Dermis blood vessel endothelial cell (primary cell): Measurements from ENCODE around the gene ZBTB40. TPM values are rescaled to one million over a fixed set of nuclear protein-coding genes. Genes with fewer than 3 reads are reported as not detected.

ENCODE experiments used
- DNase-seq: peaks from one replicate; pipeline ENCODE4 v3.0.0; 2010
- total RNA-seq: library from RNA; depleted of rRNA; stranded (reverse); fragments of >200 nt; gene quantifications from 2 replicates; pipeline ENCODE4 v1.2.3, GENCODE V29; 2014

Gene ZBTB40
- total RNA-seq, 1 donor from 2014 or later: 13.6 TPM

GRCh38 chr1:22472596-22472995, 20.9 kb downstream of the ZBTB40 start:
- DNase-seq: no peak

GRCh38 chr1:22473952-22474351, 22.3 kb downstream of the ZBTB40 start:
- no peak for DNase-seq

- DNase-seq: no peak
Observed at GRCh38 chr1:22476566-22476965, 24.9 kb downstream of the ZBTB40 start.

DNA sequence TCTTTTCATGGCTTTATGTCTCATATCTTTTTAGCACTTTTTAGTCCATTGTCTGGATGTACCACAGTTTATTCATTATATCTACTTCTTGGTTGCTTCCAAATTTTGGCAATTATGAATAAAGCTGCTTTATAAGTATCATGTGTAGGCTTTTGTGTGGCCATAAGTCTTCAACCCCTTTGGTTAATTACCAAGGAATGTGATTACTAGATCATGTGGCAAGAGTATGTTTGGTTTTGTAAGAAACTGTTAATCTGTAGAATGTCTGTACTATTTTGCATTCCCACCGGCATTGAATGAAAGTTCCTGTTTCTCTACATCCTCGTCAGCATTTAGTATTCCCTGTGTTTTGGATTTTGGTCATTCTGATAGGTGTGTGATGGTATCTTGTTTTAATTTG, 31.5 kb downstream of the ZBTB40 start:
- no peak for DNase-seq

DNA sequence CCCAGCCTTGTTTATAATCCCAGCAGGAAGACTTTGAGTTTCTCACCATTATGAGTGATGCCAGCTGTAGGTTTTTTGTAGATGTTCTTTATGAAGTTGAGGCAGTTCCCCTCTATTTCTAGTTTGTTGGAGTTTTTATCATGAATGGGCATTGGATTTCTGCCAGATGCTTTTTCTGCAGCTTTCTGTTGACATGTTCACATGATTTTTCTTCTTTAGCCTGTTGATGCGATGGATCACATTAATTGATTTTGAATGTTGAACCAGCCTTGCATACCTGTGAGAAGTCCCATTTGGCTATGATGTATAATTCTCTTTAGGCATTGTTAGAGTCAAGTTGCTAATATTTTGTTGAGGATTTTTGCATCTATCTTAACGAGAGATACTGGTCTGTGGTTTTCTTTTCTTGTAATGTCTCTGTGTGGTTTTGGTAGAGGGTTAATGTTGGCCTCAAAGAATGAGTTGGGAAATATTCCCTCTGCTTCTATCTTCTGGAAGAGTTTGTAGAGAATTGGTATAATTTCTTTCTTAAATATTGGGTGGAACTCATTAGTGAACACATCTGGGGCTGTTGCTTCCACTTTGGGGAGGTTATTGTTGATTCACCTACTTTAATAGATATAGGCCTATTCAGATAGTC, 33.2 kb downstream of the ZBTB40 start:
- no peak for DNase-seq

- DNase-seq: no peak
Observed at GRCh38 chr1:22485431-22485830, 33.8 kb downstream of the ZBTB40 start.

DNA sequence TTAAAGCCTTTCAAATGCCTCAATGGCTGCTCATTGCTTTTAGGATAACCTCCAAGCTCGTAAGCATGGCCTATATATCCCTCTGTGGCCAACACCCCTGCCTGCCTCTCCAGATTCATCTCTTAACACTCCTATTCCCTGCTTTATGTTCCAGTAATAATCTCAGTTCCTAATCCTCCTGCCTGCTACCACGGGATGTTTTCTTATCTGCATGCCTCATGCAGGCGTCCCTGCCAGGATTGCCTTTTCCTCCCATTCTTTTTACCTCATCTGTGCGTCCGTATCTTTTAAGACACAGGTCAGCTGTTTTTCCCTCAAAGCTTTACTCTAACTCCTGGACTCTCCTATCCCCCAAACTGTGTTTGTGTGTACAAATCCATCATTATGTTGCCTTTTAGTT, 36.1 kb downstream of the ZBTB40 start:
- DNase-seq: peak; percentile 74

DNA sequence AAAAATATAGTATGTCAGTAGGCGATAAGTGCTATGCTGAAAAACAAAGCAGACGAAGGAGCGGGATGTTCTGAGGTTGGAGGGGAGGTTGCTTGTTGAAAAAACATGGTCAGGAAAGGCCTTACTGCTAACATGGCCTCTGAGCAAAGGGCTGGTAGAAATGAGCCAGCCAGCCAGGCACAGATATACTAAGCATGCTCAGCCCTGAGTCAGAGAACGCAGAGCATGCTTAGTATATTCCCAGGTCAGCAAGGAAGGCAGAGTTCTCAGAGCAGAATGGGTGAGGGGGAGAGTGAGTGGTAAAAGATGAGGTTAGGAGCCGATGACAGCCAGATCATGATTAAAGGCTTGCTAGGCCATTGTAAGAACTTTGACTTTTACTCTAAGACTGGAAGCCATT, 36.7 kb downstream of the ZBTB40 start:
- DNase-seq: peak; percentile 30

DNA sequence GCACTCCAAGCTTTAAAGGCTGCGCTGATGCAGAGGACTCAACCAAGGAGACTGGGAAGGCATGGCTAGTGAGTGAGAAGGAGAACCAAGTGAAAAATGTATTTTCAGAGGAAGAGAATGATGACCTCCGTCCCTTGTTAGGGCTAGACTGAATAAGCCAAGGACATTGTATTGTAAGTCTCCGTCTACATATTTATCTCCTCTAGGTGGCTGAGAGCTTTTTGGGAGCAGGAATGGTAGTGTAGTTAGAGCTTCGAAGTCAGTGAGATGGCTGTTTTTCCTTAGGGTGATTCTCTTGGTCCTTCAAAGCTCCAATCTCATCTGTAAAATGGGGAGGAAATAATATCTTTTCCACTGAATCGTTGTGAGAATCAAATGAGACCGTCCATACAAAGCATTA, 37.6 kb downstream of the ZBTB40 start:
- DNase-seq: no peak

DNA sequence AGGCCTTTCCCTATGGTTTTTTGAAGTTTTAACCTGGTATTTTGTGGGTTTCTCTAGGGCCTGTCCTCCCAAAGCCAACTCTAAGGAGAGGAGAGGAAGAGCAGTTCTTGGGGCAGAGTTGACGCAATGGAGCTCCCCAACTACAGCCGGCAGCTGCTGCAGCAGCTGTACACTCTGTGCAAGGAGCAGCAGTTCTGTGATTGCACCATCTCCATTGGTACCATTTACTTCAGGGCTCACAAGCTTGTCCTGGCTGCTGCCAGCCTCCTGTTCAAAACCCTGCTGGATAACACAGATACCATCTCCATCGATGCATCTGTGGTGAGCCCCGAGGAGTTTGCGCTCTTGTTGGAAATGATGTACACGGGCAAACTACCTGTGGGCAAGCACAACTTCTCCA, 38.2 kb downstream of the ZBTB40 start:
- no peak for DNase-seq

- no peak for DNase-seq
Observed at GRCh38 chr1:22490309-22490708, 38.7 kb downstream of the ZBTB40 start.

GRCh38 chr1:22491995-22492715, 40.5 kb downstream of the ZBTB40 start:
- DNase-seq: no peak

GRCh38 chr1:22494144-22494543, 42.5 kb downstream of the ZBTB40 start:
- no peak for DNase-seq

- no peak for DNase-seq
Observed at GRCh38 chr1:22494943-22495579, 43.4 kb downstream of the ZBTB40 start.

DNA sequence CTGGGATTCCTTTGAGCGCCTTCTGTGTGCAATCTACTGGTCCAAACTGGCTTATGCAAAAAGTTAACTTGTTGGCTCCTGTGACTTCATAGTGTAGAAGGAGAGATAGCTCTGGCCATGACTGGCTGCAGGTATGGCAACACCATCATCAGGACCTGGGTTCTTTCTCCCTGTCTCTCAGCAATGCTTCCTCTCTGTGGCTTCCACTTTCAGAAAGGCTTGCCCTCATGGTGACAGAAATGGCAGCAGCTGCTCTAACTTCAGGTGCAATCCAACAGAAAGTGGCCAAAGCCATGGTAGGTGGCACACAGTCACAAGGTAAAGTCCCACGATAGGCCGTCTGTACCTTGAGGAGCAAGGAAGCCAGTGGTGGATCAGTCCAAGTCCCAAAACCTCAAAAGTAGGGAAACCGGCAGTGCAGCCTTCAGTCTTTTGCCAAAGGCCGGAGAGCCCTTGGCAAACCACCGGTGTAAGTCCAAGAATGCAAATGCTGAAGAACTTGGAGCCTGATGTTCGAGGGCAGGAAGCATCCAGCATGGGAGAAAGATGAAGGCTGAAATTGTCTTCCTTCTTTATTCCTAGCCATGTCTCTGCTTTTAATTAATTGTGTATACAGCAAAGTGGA, 45.0 kb downstream of the ZBTB40 start:
- DNase-seq: no peak

- DNase-seq: no peak
Observed at GRCh38 chr1:22498463-22498862, 46.8 kb downstream of the ZBTB40 start.

DNA sequence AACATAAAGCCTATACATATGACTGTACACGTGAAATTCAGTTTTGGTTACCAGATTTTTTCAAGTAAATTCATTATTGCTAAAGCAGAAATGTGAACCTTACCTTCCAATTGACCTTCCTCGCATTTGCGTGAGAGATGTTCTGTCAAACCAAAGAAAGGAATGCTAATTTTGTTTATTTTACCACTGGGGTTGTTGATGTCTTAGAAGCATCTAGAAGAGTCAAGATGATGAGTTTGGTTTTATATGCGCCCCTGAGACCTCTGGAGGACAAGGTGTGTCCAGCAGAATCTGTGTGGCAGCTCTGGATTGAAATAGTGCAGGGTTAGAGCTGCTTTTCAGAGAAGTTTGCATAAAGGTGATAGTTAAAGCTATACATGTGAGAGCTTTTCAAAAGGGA, 48.4 kb downstream of the ZBTB40 start:
- no peak for DNase-seq

DNA sequence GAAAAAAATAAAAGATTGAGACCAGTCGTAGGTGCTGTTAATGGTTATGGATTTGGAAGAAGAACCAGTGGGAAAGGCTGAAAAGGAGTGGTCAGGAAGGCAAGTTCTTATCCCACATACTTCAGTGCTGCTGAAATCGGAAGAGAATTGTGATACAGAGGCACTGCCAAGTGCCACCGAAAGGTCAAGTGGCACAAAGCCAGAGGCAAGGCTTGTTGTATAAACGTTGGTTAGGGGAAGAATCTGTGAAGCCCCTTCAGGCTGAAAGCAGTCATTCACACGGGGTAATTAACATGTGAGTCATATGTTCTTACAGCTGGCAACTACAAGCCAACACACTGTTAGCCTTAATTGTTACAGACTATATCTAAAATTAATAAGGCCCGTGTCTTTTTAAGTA, 48.8 kb downstream of the ZBTB40 start:
- DNase-seq: peak; percentile 91

DNA sequence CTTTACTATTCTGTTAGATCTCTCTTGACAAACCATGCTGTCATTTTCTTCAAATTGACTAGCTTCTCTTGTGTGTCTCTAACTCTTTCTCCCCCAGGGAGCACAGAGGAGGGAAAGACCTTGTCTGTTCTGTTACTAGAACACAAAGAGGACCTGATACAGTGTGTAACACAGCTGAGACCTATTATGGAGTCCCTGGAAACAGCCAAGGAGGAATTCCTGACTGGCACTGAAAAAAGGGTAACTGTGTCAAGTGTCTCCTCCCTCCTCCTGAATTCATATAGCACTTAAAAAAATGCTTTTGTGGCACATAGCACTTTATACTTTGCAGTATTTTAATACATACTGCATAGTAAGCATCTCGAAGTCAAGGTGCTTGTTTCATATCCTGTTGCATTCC, 50.6 kb downstream of the ZBTB40 start:
- DNase-seq: no peak

DNA sequence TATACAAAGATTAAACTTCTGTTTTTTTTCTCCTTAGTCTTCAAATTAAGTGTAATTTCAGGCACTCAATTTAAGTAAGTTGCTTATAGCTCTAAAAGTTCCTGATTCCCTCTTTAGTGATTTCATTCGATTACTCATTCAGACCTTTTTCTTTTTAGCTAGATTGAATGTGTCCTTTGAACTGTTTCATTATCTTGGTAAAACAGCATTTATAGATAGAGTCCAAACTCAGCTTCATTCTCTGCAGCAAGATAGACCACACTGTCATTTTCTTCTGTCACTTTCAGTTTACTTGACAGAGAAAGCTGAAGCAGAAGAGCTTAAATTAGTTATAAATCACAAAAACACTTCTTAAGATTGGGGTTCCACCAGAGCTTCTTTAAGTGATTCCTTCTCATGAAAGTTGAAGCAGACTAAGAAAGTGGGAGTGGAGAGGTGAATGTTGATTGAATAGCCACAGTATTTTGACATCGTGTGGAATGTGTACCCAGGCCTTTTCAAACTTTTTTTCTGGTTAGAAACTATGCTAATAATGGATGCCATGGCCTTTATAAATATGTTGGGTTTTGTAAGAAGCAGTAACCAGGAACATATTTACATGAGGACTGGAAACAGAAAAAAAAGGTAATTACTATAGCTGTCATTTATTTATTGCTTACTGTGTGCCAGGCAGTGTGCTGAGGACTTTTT, 52.2 kb downstream of the ZBTB40 start:
- no peak for DNase-seq

GRCh38 chr1:22506130-22506692, 54.6 kb downstream of the ZBTB40 start:
- no peak for DNase-seq

DNA sequence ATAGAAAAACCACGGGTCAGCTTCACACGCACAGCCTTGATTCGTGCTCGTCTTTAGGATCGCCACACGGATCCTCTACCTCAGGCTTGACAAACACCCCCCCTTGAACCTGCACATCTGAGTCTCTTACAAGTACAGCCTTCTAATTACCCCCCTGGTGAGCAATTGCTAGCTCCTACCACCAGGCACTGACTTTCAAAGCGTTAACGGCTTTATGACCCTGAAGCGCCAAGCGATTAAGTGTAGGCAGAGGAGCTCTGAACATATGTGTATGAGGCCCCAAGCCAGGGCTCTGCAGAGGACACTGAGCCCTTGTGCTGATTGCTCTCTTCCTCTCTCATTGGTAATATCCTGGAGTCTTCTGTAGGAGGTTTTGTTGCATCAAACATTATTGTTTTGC, 55.9 kb downstream of the ZBTB40 start:
- no peak for DNase-seq

- DNase-seq: no peak
Observed at GRCh38 chr1:22508329-22508728, 56.7 kb downstream of the ZBTB40 start.
